ENCODE data around the gene PPM1E.

GRCh38 chr17:58764373-58764772, 8.7 kb downstream of the PPM1E start:
- no peak for TF ChIP-seq CTCF (IDR thresholded peaks at IDR 0.05; ENCODE audit: low read depth, low read length)
- TF ChIP-seq EZH2phosphoT487 (IDR thresholded peaks at IDR 0.05; ENCODE audit: low read depth), result no peak

Data from OCI-LY3 (cell line).